GM21786 (cell line): Measurements from ENCODE around the gene CYLD.

ENCODE experiments used
- ATAC-seq: cut with Tn5 transposase; IDR thresholded peaks from one replicate; pipeline ENCODE4 v1.9.1; 2021; ENCODE audit not compliant: unreplicated experiment

CYLD gene

DNA sequence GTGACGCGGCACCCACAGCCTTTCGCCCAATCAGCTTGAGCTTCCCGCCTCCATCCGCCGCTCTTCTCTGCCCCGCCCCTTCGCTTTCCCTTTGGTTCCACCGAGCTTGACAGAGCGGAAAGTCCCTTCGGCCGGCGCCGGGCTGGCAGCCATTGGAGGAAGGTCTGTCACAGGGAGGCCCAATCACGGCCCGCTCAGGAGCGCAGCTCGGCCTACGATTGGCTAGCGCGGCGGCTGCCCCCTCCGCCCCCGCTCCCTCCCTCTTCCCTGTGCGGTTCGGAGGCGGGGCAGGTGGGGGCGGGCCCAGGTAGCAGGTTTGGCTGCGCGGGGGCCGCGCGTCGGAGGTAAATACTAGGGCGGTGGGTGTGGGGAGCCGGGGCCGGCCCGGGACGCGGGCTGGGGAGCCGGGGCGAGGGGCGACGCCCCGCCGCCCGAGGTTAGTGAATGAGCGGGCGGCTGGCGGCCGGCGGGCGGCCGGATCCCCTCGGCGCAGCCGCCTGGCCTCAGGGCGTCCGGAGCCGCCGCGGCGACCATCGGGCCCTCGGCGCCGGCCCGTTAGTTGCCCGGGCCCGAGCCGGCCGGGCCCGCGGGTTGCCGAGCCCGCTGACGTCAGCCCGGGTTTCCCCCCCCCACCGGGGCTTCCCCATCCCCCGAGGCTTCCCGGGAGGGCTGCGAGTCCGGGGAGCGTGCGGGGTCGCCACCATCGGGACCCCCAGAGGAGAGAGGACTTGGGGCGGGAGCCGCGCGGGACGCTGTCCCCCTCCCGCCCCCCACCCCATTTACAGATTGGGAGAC, at the start of gene CYLD:
CYLD (plus strand) TSS at position 306 of the 795 bp plus-strand sequence. CDS start 7,613 bp downstream, outside the sequence.
- peak; percentile 89 for ATAC-seq

DNA sequence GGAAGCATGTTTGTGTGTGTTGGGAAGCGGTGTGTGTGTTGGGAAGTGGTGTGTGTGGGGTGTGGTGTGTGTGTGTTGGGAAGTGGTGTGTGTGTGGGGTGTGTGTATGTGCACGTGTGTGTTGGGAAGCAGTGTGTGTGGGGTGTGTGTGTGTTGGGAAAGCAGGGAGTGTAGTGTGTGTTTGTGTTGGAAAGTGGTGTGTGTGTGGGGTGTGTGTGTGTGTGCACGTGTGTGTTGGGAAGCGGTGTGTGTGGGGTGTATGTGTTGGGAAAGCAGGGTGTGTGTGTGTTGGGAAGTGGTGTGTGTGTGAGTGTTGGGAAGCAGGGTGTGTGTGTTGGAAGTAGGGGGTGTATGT, 49.3 kb upstream of the CYLD start:
- no peak for ATAC-seq

DNA sequence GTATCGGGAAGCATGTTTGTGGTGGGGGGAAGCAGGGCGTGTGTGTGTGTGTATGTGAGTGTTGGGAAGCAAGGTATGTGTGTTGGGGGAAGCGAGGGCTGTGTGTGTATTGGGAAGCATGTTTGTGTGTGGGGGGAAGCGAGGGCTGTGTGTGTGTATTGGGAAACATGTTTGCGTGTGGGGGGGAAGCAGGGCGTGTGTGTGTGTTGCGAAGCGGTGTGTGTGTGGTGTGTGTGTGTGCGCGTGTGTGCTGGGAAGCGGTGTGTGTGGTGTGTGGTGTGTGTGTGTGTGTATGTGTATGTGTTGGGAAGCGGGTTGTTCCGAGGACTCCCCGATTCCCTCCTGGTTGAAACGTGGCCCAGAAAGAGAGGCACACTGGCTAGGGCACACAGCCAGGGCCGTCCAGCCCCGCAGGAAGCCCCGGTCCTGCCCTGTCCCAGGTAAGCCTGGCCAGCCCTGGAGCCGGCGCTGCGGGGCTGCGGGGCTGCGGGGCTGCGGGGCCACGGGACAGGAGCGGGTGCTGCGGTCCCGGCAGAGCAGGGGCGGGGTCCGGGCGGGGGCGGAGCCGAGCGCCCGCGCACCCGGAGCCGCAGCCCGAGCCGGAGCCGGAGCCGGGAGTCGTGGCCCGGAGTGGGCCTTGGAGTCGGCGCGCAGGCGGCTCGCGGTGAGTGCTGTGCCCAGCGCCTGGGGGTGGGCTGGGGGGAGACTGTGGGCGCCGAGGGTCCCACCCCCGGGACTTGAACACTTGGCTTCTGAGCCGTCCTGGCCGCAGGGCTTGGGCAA, 48.7 kb upstream of the CYLD start, which contains the start of gene NOD2:
NOD2 (plus strand) TSS at position 608 of the 783 bp plus-strand sequence. CDS start 5,890 bp downstream, outside the sequence.
- no peak for ATAC-seq

DNA sequence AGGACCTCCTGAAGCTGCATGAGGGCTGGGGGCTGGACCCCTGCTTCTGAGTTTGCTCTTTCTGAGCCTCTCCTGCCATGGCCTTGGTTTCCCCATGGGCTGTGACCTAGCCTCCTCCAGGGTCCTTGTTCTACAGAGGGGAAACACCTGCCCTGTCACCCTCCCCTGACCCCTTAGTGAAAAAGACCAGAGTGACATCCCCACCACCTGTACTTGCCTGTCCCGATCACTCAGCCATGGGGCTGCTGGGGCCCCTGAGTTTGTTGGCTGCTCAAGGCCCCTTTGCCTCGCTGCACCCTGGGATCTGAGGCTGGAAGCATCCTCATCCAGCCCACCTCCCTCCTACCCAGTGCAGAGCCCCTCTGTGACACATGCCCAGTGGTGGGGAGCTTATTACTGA, 47.7 kb upstream of the CYLD start:
- peak; percentile 19 for ATAC-seq

DNA sequence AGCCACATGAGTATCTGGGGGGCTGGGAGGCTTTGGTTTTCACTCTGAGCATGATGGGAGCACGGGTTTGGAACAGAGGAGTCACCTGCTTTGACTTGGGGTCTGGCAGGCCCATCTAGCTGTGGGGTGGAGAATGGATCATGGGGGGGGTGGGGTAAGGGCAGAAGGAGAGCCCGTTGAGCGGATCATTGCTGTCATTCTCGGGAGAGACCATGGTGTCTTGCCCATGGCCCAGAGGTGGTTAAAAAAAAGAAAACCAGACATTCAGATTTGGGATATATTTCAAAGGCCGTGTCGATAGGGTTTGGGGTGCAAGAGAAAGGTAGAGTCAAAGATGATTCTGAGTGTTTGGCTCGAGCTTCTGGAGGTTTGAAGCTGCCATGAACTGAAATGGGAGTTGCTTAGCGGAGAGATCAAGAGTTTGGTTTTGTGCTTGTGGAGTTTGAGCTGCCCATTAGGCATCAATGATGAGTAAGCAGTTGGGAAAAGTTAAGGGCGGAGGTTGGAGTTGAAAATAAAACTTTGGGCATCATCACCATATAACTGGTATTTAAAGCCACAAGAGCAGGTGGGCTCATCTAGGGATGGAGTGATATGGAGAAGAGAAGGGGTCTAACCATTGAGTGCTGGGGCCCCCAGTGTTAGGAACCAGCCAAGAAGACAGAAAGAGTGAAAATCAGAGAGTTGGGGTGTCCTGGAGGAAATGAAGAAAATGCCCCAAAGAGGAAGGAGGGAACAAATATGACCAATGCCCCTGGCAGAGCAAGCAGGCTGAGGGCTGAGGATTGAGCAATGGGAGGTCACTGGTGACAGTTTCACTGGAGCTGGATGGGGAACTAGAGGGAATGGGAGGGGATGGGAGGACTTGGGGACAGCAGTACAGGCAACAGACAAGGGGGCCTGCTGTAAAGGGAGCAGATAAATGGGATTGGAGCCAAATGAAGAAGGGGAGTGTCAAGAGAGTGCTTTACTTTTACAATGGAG, 46.6 kb upstream of the CYLD start:
- no peak for ATAC-seq

DNA sequence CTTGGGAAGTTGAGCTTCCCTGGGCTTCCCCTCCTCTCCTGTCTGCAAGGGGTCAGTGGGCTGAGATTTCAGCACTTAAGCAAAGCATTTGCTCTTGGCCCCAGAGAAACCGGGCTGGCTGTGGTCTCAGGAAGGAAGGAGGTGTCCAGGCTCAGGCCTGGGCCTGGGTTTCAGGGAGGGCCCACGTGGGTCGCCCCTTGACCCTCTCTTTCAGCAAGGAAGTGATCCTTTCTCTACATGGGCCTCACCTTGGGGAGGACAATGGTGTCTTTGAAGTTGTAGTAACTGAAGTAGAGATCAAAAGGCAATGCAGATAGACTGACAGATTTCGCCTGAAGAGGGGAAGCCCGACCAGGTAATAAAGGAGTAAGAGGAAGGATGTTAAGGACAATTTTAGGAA, 45.8 kb upstream of the CYLD start:
- no peak for ATAC-seq

DNA sequence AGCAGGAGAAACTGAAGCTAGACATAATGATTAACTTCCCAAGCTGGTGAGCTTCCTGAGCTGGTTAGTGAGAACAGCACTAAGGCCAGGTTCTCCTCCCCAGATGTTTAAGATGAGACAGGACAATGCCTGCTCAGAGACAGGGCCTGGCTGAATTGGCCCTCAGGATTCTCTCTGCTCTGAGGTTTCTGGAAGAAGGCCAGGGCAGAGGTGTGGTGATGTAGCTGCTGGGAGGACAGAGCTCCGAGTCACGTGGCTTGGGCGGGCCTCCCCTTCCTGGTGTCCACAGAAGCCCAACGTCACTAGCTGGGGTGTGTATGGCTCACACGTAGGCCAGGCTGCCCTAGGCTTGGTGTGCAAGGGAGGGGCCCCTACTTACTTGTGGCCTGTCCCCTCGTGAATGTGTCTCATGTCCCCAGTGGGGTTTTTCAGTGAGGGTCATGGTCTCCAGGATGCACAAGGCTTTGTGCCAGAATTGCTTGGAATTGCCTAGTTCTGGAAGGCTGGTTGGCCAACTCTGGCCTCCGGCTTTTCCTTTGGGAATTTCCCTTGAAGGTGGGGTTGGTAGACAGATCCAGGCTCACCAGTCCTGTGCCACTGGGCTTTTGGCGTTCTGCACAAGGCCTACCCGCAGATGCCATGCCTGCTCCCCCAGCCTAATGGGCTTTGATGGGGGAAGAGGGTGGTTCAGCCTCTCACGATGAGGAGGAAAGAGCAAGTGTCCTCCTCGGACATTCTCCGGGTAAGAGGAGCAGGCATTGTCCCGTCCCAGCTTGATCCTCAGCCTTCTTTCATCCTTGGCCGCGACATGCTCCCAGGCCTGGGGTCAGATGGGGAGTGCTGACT, 45.1 kb upstream of the CYLD start:
- ATAC-seq, result peak; percentile 67

DNA sequence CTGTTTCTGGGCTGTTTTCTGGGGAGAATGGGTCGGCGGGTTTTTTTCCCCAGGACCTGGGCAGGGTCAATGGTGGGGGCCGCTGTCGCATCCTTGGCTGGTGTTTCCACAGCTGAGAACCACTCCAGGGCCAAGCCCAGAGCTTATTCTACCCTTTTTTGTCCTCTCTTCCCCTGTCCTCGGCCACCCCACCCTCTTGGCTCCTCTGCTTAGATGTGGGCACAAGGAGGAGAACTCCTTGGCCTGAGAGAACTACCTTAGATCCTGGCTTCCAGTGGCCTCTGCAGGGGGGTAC, 44.5 kb upstream of the CYLD start:
- ATAC-seq, result no peak

DNA sequence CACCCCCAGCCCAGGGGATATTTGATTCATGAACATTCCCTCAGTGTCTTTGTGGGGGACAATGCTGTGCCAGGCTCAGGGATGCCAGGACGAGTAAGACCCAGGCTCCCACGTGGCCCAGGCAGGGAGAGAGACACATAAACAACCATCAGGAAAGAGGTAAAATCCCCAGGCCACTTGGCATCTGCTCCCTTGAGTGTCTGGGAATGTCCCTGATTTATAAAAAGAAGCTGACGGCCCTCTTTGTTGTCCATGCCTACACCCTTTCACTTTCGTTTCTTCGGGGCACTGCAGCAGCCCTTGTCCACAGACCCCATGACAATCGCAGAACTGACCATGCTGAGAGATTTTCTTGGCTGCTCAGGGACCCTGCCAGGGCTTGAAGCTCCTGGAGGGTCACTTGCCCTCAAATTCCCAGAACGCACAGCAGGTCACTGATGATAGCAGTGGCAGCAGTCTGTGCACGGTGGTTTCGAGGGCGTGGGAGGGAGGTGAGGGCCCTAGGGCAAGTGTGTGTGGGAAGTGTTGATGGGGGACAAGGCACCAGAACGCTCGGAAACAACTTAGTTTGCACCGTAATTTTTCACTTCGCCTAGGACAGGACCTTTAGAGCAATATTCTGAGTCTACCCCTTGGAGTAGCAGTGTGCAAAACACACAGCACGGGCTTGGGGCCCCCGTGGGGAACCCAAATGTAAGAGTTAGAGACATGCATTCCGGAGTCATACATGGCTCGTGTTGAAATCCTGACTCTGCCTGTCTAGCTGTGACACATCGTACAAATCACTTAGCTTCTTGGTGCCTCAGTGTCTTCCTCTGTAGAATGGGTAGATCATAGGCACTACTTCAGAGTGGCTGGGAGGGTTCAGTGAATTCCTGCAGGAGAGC, 43.8 kb upstream of the CYLD start:
- peak; percentile 41 for ATAC-seq

DNA sequence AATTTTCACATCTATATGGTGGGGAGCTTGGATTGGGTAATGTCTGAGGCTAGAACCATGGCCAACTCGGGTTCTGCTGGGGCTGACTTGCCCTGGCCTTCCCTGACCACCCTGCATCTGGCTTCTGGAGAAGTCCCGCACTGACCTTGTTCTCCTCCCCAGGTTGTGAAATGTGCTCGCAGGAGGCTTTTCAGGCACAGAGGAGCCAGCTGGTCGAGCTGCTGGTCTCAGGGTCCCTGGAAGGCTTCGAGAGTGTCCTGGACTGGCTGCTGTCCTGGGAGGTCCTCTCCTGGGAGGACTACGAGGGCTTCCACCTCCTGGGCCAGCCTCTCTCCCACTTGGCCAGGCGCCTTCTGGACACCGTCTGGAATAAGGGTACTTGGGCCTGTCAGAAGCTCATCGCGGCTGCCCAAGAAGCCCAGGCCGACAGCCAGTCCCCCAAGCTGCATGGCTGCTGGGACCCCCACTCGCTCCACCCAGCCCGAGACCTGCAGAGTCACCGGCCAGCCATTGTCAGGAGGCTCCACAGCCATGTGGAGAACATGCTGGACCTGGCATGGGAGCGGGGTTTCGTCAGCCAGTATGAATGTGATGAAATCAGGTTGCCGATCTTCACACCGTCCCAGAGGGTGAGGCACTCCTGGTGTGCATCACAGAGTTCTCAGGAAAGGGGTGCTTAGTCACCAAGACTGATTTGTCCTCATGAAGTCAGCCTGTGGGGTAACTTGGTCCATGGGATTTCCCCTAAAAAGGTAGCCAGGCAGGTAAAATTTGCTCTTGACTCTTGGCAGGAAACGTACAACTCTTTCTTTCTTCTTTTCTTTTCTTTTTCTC, 42.3 kb upstream of the CYLD start:
- ATAC-seq, result no peak

DNA sequence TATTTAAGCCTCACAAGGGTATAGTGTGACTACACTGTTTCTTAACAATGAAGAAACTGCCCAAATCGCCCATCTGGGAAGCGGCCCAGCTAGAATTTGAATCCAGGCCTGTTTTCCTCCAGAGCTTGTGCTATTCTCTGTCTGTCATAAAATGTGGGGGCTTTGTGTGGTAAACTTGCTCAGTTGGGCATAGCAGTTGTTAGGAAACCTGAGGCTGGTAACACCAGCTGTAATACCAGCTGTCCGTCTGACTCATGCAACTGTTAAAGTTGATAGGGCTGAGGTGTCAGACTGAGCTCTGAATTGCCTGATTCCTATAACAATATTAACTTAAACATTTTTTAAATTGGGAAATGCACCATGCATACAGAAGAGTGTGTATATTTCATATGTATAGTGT, 39.2 kb upstream of the CYLD start:
- no peak for ATAC-seq

DNA sequence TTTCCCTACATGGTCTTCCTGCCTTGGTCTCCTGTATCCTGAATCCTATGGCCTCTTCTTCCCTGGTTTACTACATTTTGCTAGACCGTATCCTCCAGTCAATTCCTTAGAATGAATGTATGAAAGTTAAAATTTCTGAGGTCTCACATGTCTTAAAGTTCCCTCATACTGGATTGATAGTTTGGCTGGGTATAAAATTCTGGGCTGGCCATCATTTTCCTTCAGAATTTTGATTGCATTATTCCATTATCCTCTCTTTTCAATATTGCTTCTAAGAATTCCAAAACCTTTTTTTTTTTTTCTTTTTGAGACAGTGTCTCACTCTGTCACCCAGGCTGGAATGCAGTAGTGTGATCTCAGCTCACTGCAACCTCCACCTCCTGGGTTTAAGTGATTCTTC, 37.6 kb upstream of the CYLD start:
- no peak for ATAC-seq

DNA sequence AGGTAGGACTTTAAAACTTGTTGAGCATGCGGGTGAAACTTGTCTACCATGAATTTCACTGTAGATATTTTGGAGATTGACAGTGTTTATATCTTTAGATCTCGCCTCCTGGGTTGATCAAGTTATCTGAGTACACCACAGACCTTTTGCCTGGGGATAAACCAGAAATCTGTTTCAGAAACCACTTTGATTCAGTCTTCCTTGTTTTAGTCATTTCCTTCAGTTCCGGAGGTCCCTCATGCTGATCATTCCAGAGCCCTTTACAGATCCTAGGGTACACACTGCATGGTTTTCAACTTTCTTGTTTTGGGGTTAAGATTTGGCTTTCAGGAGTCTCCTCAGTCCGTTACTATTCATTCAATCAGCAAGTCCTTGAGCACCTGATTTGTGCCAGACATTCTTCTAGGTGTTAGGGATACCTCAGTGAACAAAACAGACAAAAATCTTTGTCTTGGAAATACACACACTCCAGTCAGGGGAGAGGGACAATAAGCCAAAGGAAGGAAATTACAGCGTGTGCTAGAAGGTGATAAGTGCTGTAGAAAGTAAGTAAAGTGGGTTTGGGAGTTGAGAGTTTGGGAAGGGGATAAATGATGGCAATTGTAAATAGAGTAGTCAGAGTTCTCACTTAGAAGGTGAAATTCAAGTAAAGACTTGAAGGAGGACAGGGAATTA, 36.3 kb upstream of the CYLD start:
- ATAC-seq, result no peak

DNA sequence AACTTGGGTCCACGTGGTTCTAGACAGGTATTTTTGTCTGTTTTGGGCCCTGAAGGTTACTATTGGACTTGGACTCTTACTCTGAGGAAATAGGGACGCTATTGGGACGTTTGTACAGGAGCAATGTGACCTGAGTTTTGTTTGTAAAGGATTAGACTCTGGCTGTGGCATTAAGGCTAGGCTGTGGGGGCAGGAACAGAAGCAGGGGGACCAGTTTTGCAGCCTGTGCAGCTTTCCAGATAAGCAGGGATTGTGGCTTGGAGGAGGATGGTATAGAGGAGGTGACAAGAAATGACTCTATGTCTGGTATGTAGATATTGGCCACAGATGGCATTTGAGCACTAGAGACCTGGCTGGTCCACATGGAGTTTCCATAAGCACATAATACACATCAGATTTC, 35.6 kb upstream of the CYLD start:
- no peak for ATAC-seq

DNA sequence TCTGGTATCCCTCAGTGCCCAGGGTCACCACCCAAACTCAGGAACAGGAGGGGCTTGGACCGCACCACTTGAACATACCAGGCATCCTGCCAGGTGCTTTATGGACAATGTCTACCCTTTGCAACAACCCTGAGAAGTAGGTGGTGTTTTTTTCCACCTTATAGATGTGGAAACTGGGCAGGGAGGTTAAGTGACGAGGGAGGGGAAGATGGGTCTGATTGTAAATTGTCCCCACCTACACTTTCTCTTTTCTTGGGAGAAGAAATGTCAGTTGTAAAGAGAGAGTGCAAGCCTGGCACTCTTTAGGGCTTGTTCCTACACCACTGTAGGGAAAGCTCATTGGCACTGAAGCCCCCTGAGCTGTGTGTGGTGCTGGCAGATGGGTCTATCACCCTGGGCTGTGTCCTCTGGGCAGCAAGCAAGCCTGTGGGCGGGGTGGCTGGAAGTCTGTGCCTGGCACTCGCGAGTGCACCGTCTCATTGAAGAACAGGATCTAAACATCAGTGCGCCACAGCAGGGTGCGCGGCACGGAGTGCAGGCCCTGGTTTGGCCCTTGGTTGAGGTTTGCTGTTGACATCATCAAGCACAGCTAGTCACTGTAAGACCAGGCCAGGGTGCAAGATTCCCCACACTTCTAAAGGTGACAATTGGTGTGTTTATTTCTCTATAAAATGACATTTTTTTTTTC, 33.4 kb upstream of the CYLD start:
- no peak for ATAC-seq

DNA sequence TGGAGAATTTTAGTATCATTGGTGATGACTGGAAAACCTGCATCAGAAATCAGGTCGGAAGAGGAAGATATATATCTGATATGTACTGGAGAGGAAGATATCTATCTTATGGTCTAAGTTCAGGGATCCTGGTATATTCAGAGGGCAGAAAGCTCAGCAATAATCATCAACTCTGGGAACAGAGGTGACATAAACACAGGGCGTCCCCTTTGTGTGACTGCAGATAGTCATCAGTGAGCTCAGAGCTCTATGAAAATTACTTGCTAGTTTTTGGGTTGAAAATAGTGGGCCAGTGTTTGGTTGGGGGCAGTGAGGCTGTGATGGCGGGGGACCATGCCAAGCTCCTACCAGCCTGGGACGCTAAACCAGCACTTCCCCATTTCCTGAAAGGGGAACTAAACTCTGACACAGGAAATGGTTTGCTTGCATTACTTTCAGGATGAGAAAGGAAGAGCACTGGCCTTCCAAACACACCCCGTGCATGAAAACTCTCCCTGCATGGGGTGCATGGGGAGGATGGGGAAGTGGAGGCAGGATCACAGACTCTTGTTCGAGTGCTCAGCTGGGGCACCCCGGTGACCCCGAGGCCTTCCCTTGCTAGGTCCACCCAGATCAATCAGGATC, 32.7 kb upstream of the CYLD start:
- ATAC-seq, result peak; percentile 62

DNA sequence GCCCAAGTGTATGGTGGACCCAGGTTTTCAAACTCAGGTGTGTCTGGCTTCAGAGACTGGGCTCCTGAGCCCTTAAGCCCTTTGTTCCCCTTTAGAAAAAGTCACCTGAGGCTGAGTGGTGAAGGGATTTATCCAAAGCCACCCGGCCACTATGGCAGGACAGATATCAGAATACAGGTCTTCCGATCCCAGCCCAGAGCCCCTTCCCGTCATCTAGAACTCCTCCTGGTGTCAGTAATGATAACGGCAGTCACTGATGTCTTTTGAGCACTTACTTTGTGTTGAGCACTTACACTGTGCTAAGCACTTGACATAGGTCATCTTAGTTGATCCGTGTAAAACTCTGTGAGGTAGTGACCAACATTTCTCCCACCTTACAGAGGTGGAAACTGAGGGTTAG, 31.9 kb upstream of the CYLD start:
- no peak for ATAC-seq
